Epidermal melanocyte (primary cell): Measurements from ENCODE around the gene GMPR2.

Experiments
- DNase-seq: peaks from one replicate; pipeline ENCODE4 v3.0.0; 2011; ENCODE audit warnings: low spot score; ENCODE audit not compliant: insufficient read length

Gene GMPR2

GRCh38 chr14:24232645-24233537, at the start of gene GMPR2:
Gene GMPR2 (plus strand): TSS chr14:24232929. CDS start chr14:24233254, 325 bp downstream.
- DNase-seq: peak; percentile 45

GRCh38 chr14:24183014-24183481, 49.7 kb upstream of the GMPR2 start:
- DNase-seq: no peak

- no peak for DNase-seq
These were observed 48.4 kb upstream of the GMPR2 start for GRCh38 chr14:24184104-24184970.

- no peak for DNase-seq
These were observed 47.7 kb upstream of the GMPR2 start for GRCh38 chr14:24185026-24185425.

- DNase-seq: no peak
These were observed 47.0 kb upstream of the GMPR2 start for GRCh38 chr14:24185741-24186140.

- no peak for DNase-seq
These were observed 45.7 kb upstream of the GMPR2 start for GRCh38 chr14:24186831-24187538.

- DNase-seq: no peak
These were observed 45.2 kb upstream of the GMPR2 start for GRCh38 chr14:24187539-24187915.

GRCh38 chr14:24188251-24189058, 44.3 kb upstream of the GMPR2 start, which contains the start of gene IPO4:
Gene IPO4 (minus strand): TSS chr14:24188816. CDS start chr14:24188787, 29 bp downstream.
- DNase-seq: peak; percentile 100

- DNase-seq: no peak
These were observed 43.7 kb upstream of the GMPR2 start for GRCh38 chr14:24189059-24189375.

GRCh38 chr14:24189460-24189859, 43.3 kb upstream of the GMPR2 start:
- no peak for DNase-seq

GRCh38 chr14:24190416-24190815, 42.3 kb upstream of the GMPR2 start:
- DNase-seq: no peak

GRCh38 chr14:24192933-24193332, 39.8 kb upstream of the GMPR2 start:
- no peak for DNase-seq

GRCh38 chr14:24194186-24194872, 38.4 kb upstream of the GMPR2 start:
- no peak for DNase-seq

GRCh38 chr14:24194873-24195185, 37.9 kb upstream of the GMPR2 start:
- DNase-seq: no peak

- DNase-seq: peak; percentile 94
These were observed 37.3 kb upstream of the GMPR2 start, which contains the start of gene TM9SF1 for GRCh38 chr14:24195186-24196070. Gene TM9SF1 (minus strand): TSS chr14:24195441. CDS start chr14:24195019, 422 bp downstream.

- no peak for DNase-seq
These were observed 36.4 kb upstream of the GMPR2 start for GRCh38 chr14:24196071-24197055.

GRCh38 chr14:24197056-24197450, 35.7 kb upstream of the GMPR2 start:
- no peak for DNase-seq
